ENCODE data around the gene TXNDC5. TPM values are rescaled to one million over a fixed set of nuclear protein-coding genes. Genes with fewer than 3 reads are reported as not detected.

TXNDC5 gene
- total and polyA plus RNA-seq, 9 donors, result 88.0 to 272 (median 107) TPM

DNA sequence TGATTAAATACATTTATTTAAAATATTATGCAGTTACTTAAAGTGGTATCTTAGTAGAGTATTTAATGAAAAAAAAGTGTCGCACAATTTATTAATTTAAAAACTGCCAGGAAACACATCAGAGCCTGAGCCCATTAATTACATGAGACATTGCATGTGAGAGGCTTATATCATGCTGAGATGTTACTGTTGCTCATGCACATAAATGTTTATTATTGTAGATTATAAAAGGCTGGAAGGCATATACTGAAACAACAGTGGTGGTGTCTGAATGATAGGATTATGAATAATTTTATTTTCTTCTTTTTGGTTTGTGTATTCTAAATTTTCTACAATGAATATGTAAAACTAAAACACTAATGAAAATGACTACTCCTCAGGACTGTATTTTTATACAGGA lies 45.7 kb upstream of the TXNDC5 start:
- no peaks in the 10 kb centered on the region for H3K4me1 ChIP-seq (ENCODE audit: insufficient read depth)
- TF ChIP-seq, protein P1, sequence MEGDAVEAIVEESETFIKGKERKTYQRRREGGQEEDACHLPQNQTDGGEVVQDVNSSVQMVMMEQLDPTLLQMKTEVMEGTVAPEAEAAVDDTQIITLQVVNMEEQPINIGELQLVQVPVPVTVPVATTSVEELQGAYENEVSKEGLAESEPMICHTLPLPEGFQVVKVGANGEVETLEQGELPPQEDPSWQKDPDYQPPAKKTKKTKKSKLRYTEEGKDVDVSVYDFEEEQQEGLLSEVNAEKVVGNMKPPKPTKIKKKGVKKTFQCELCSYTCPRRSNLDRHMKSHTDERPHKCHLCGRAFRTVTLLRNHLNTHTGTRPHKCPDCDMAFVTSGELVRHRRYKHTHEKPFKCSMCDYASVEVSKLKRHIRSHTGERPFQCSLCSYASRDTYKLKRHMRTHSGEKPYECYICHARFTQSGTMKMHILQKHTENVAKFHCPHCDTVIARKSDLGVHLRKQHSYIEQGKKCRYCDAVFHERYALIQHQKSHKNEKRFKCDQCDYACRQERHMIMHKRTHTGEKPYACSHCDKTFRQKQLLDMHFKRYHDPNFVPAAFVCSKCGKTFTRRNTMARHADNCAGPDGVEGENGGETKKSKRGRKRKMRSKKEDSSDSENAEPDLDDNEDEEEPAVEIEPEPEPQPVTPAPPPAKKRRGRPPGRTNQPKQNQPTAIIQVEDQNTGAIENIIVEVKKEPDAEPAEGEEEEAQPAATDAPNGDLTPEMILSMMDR (IDR thresholded peaks at IDR 0.05), result no peak
- TF ChIP-seq EP300 (IDR thresholded peaks at IDR 0.05) (no peak), POLR2A (IDR thresholded peaks at IDR 0.05) (no peak)

DNA sequence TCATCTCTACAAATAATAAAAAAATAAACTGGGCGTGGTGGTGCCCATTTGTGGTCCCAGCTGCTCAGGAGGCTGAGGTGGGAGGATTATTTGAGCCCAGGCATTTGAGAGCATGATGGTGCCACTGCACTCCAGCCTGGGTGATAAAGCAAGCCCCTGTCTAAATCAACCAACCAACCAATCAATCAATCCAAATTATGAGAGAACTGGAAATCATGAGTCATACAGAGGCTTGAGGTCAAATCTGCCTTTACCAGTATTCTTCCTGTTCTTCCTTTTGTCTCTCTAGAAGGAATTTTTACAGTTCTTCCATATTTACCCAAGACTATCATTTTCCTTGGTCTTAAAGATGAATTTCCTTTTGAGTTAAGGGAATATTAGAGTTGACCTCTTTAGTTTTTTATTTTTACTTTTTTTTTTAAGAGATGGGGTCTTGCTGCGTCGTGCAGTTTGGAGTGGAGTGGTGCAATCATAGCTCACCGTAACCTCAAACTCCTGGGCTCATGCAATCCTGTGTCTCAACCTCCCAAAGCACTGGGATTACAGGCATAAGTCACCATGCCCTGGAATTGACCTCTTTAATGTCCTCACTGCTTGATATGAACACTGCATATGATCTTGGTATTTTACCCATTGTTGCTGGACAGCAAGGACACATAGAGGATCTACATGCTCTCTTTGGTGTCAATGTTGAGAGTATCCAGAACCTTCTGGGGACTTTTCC lies 44.1 kb upstream of the TXNDC5 start:
- H3K4me1 ChIP-seq (ENCODE audit: insufficient read depth), result no peaks in the 10 kb centered on the region
- no peaks in the 10 kb centered on the region for H3K9me3 ChIP-seq
- 92 to 96% (median 95%) methylated on average over 4 of the region's 4 CpGs for WGBS, 3 donors
- no peak for TF ChIP-seq EP300 (IDR thresholded peaks at IDR 0.05)
- TF ChIP-seq POLR2A (IDR thresholded peaks at IDR 0.05), result no peak
- TF ChIP-seq, protein P1 (IDR thresholded peaks at IDR 0.05), result no peak
- intact Hi-C loops (cut with DNase I), result no loop called here
- H3K4me3 ChIP-seq, result no peak overlapping the region
- H3K36me3 ChIP-seq, result no peaks in the 10 kb centered on the region
- DNase-seq, result no peak
- H3K27ac ChIP-seq, result no peak overlapping the region
- no peaks in the 10 kb centered on the region for H3K27me3 ChIP-seq

More for the DNA sequence above, 45.7 kb upstream of the TXNDC5 start:
- intact Hi-C loops (cut with DNase I), result no loop called here
- no peak overlapping the region for H3K4me3 ChIP-seq
- no peaks in the 10 kb centered on the region for H3K36me3 ChIP-seq
- no peak for DNase-seq
- no peak overlapping the region for H3K27ac ChIP-seq
- WGBS, 3 donors, result 94 to 97% (median 96%) methylated on average over 1 of the region's 1 CpG
- H3K27me3 ChIP-seq, result no peaks in the 10 kb centered on the region
- H3K9me3 ChIP-seq, result no peaks in the 10 kb centered on the region

DNA sequence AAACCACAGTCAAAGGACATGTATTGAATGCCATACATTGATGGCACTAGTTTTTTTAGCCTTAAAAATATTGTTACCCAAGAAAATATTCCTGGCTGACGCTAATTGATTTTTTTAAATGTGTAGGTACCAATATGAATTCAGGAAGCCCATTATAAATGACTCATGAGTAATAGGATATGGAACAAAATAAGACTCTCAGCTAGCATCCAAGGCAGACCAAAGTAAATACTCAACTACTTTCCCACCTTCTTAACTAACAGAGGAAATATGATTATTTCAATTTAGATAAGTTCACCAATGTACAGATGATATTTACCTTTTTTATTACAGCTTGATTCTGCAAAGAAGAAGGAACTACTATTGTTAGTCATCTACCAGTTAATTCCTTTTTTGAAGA lies 43.2 kb upstream of the TXNDC5 start:
- DNase-seq, result no peak
- Histone ChIP-seq H3K27me3 (no peaks in the 10 kb centered on the region), H3K4me1 (ENCODE audit: insufficient read depth) (no peaks in the 10 kb centered on the region), H3K4me3 (no peak overlapping the region), H3K9me3 (no peaks in the 10 kb centered on the region), H3K27ac (no peak overlapping the region), H3K36me3 (no peaks in the 10 kb centered on the region)
- TF ChIP-seq POLR2A (IDR thresholded peaks at IDR 0.05), result no peak
- no peak for TF ChIP-seq EP300 (IDR thresholded peaks at IDR 0.05)
- TF ChIP-seq, protein P1 (IDR thresholded peaks at IDR 0.05), result no peak
- intact Hi-C loops (cut with DNase I), result no loop called here
- WGBS, 3 donors, result 91 to 98% (median 92%) methylated on average over 1 of the region's 1 CpG

DNA sequence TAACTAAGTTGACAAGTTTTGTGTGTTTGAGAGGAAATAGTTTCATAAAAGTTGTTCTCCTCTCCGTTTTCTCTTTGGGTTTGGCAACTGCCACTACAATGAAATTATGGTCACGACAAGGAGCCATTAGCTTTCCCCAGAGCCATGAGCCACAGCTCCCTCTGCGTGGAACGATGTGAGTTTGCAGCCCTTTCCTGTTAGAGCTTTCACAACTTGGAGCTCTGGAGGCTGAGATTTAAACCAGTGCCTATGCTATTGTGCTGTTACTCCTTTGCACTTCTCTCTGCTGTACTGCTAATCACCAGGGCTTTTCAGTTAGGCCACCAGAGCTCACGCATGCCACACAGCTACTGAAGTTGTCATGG lies 29.3 kb upstream of the TXNDC5 start:
- H3K27ac ChIP-seq, result no peak overlapping the region
- DNase-seq, result no peak
- H3K4me3 ChIP-seq, result no peak overlapping the region
- intact Hi-C loops (cut with DNase I), result no loop called here
- no peaks in the 10 kb centered on the region for H3K27me3 ChIP-seq
- no peaks in the 10 kb centered on the region for H3K9me3 ChIP-seq
- 71 to 84% (median 82%) methylated on average over 5 of the region's 5 CpGs for WGBS, 3 donors
- no peaks in the 10 kb centered on the region for H3K36me3 ChIP-seq
- TF ChIP-seq POLR2A (IDR thresholded peaks at IDR 0.05) (no peak), EP300 (IDR thresholded peaks at IDR 0.05) (no peak)
- TF ChIP-seq, protein P1 (IDR thresholded peaks at IDR 0.05), result no peak
- H3K4me1 ChIP-seq (ENCODE audit: insufficient read depth), result no peaks in the 10 kb centered on the region
